GM21423 (cell line): ENCODE data around the gene MSI2.

Experiments used
- ATAC-seq: cut with Tn5 transposase; IDR thresholded peaks from one replicate; pipeline ENCODE4 v1.9.1; 2021; ENCODE audit warnings: mild to moderate bottlenecking, moderate library complexity; ENCODE audit not compliant: unreplicated experiment

The MSI2 gene

DNA sequence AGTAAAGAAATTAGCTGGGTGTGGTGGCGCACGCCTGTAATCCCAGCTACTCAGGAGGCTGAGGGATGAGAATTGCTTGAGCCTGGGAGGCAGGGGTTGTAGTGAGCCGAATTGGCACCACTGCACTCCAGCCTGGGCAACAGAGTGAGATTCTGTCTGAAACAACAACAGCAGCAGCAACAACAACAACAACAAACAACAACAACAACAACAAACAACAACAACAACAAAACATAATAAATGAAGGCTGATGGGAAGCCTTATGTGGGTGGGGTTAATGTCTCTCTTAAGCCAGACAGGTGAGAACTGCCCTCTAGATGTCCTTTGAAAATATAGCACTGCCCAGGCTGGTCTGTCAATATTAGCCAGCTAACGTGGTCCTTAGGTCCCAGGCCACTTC is 107.3 kb downstream of the MSI2 start:
- no peak for ATAC-seq

- no peak for ATAC-seq
Measured at GRCh38 chr17:57363998-57364643, 107.8 kb downstream of the MSI2 start.

DNA sequence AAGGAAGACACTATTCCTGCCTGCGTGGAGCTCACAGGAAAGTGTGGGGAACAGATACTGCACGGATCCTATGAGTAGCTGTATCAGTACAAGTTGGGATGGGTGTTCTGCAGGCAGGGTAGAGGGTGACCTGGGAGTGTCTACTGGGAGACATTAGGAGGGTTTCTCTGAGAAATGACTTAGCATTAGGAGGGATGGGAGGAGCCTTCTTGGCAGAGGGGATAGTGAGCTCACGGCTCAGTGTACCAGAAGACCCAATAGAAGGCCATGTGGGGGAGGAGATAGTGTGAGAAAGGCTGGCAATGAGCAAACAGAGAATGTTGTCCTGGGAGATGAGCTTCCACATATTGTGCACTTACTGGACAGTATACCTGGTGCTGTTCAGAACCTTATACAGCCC is 109.1 kb downstream of the MSI2 start:
- ATAC-seq = no peak

GRCh38 chr17:57366177-57366557 is 109.8 kb downstream of the MSI2 start:
- ATAC-seq = no peak

DNA sequence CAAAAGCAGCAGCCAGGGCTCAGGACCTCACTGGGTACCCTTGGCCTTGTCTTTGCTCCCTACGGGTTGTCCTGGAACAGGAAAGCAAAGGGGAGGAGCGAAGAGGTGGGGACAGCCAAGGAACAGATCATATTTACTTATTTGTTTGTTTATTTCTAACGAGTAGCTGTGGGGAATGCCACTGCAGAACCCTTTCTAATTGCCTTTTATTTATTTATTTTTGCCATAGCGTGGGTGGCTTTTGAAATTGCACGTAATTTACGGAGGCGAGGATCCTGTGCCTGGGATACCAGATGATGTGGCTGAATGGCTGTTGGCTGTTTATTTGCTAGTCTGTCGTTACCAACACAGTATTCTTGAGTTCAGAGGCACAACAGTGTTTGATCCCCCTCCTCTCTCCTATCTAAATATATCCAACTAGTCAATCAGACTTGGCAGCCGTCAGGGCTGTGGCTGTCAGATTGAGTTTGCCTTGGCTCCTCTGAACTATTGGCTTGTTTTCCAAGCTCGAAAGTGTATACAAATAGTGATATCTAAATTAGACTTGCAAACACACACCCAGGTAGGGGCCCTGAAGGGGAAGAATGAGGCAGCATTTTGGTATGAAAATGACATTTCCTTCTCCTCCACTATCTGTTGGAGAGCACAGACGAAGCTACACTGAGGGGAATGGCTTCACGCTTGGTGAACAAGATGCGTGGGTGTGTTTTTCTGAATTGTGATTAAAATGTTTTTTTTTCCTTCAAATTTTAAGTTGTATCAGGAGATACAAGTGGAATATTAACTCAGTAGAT is 110.4 kb downstream of the MSI2 start:
- no peak for ATAC-seq

GRCh38 chr17:57368637-57369336 is 112.5 kb downstream of the MSI2 start:
- no peak for ATAC-seq

DNA sequence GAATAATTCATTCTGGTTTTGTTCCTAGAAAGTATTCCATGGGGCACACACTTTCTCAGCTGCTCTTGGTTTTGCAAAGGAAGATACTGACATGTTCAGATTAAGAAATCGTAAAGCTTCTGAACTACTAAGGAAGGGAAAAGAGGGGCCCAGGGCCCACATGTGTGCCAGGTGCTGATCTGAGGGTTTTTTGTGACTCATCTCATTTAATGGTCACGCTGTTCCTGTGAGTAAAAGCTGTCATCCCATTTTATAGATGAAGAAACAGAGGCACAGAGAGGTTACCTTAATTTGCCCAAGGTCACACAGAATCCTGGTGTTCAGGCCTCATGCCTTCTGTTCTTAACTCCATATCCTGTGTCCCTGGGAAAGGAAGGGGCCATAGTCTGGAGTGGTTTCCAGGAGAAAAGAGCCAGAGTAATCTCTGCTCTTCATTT is 113.2 kb downstream of the MSI2 start:
- no peak for ATAC-seq

- ATAC-seq = peak; percentile 47
Measured at GRCh38 chr17:57370037-57370581, 113.8 kb downstream of the MSI2 start.

DNA sequence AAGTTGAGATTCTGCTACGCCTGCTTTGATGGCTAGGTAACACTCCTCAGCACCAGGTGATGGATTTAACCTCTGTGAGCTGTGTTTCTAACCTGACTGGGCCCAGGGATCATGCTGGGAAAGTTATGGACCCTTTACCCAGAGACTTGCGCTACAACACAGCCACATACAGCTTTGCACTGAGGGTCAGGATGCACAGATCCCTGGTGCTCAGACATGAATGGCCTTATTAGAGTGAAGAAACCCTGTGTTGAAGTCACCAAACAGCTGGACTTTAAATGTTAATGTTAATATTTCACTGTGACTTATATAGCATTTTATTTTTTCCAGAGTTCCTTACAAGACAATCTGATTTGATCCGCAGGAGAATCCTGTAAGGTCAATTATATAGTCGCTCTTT is 114.3 kb downstream of the MSI2 start:
- no peak for ATAC-seq

DNA sequence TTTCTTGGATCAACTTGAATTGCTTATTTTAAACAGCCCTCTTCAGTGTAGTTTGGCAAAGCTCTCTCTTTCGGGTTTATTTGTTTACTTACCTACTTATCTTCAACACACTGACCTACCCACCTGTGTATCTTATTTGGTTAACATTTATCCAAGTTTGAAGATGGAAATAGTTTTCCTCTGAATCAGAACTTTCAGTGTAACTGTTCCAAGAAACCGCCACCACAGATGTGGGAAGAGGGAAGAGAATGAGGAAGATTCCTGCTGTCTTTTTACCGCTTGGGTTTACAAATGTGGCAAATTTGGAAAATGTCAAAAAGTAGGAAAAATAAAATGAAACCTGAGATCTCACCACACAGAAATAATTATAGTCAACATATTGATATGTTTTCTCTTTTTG is 115.8 kb downstream of the MSI2 start:
- no peak for ATAC-seq

DNA sequence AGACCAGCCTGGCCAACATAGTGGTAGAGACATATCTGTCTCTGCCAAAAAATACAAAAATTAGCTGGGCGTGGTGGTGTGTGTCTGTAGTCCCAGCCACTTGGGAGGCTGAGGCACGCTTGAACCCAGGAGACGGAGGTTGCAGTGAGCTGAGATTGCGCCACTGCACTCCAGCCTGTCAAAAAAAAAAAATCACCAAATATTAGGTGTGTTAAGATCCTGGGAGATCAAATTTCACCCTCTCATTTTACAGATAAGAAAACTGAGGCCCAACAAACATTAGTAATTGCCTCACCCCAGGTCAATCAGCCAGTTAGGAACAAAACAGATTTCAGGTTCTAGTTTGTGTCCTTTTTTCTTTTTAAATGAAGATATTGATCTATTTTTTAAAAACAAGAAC is 116.7 kb downstream of the MSI2 start:
- no peak for ATAC-seq

- no peak for ATAC-seq
Measured at GRCh38 chr17:57373756-57374155, 117.4 kb downstream of the MSI2 start.

- ATAC-seq = no peak
Measured at GRCh38 chr17:57375040-57375769, 118.9 kb downstream of the MSI2 start.

- ATAC-seq = no peak
Measured at GRCh38 chr17:57375770-57376225, 119.5 kb downstream of the MSI2 start.

GRCh38 chr17:57377094-57377493 is 120.8 kb downstream of the MSI2 start:
- ATAC-seq = no peak

DNA sequence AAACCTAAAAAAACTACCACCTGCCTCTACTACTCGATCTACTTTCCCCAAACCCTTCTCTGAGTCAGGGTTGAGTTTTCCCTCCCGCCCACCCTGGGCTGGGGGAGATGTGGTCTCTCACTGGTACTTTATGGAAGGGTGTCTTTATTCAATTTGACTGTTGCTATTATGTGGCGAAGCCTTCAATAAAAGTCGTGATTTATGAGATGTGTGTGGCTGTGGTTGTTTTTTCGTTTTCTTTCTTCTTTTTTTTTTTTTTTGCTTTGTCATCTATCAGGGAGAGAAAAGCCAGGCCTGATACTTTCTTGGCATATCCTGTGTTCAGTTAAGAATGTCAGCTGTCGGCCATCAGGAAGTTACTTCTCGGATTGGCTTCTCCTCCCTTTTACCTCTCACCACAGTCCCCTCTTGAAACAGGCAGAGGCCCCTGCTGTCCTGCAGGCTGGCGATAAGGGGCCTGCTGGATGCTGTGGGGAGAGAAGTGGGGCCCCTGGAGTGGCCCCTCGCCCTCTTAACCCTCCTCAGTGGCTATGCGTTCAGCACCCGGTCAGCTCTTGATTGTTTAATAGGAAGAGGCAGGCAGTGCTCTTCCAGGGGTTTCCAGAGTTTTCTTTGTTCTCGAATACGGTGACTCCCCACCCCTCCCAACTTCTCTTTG is 123.0 kb downstream of the MSI2 start:
- no peak for ATAC-seq

- ATAC-seq = no peak
Measured at GRCh38 chr17:57379895-57380434, 123.6 kb downstream of the MSI2 start.

GRCh38 chr17:57381498-57381897 is 125.2 kb downstream of the MSI2 start:
- no peak for ATAC-seq

DNA sequence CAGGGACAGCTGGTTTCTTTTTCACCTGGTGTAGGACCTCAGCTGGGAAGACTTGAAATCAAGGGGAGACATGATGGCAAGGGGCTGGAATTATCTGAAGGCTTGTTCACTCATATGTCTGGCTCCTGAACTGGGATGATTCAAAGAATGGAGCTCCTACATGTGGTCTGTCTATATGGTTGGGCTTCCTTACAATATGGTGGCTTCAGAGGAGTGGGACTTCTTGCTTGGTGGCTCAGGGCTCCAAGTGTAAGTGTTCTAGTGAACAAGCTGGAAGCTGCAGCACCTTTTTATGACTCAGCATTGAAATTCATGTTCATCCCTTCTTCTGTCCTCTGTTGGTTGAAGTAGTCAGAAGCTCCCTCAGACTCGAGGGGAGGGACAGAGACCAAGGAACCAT is 127.9 kb downstream of the MSI2 start:
- no peak for ATAC-seq

GRCh38 chr17:57385975-57386374 is 129.7 kb downstream of the MSI2 start:
- no peak for ATAC-seq
